SK-N-MC (cell line): ENCODE measurements around the gene RNF125.

Experiments used
- EZH2 ChIP-seq: fragments of 200-600 bp; sonication (generic); IDR thresholded peaks from one replicate; pipeline ENCODE4 v1.6.1; 2017; ENCODE audit warnings: antibody characterized with exemption
- FOXP2 ChIP-seq: optimal IDR thresholded peaks from 2 replicates; pipeline ENCODE3; 2011; ENCODE audit warnings: mild to moderate bottlenecking, moderate library complexity; ENCODE audit not compliant: insufficient read depth; ENCODE audit errors: extremely low read length, control extremely low read depth
- POLR2AphosphoS5 ChIP-seq: IDR thresholded peaks from 2 replicates; pipeline ENCODE4 v1.6.1; 2012; ENCODE audit warnings: mild to moderate bottlenecking, low read depth, low read length, borderline replicate concordance

DNA sequence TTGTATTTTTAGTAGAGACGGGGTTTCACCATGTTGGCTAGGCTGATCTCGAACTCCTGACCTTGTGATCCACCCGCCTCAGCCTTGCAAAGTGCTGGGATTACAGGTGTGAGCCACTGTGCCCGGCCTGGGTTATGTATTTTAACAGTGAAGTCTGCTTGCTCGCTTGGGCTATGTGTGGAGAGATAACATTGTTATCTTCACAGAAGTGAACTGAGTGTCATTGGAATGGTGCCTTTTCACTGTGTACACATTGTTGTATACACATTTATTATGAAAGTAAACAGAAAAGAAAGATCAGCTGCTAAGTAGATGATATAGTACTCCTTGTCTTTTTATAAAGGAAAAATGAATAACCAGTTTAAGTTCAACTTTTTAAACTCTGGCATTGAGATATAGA lies 103.4 kb downstream of the RNF125 start:
- TF ChIP-seq EZH2 (no peak), POLR2AphosphoS5 (no peak), FOXP2 (no peak)
